ENCODE data around the gene LYRM4.

Gene LYRM4

DNA sequence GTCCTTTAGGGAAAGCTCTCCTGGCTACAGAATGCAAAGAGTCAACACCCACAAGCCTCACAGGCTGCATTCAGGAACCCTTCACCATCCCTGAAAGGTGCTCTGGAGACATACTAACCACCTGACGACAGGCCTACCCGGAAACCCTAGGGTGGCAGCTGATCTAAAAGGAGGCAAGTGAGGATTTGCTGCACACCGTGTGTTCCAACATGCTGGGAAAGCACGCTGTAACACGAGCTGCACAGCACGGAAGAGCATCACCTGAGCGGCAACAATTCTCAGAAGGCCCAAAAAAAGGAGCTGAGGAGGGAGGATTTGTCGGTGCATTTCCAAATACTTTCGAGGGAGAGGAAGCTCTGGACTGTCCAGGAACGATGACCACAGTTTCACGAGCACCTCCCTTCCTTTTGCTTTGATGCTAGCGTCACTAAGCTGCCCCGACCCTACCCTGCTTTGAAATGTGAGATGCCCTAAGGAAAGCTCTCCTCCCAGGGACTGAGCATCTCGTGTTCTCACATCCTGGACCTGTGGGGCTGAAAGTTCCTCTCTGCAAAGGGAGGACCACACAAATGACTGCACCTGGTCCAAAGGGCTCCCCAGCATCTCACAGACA is 88.6 kb downstream of the LYRM4 start:
- DNase-seq: no peak

DNA sequence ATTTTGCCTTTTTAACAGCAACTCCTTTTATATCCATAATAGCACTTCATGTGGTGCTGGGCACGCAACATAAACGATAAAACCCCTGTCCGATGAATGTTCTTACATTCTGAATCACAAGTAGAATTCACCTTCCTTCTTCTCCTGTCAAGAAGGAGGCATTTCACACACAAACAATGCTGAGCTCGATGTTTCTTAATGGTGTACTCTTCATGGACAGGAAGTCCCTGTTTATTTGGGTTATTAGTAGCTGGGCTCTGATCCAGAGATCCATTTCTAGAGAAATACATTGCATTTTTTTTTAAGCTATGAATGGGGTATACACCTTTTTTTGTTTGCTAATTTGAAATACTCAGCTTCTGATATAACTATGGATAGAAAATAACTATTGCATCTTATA is 93.2 kb downstream of the LYRM4 start:
- DNase-seq: no peak

DNA sequence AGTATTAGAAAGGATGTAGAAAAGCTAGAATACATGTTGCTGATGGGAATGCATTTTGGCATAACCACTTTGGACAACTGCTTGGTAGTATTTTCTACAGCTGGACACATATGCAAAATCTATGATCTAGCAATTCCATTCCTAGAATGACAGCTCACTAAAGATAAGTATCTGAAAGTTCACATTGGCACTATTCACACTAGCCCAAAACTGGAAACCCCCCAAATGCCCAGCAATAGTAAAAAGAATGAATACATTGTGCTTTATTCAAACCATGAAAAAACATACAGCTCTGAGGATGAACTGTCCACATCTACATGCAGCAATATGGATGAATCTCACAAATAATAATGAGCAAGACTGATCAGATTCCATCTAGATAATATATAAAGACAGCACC is 96.7 kb downstream of the LYRM4 start:
- no peak for DNase-seq

DNA sequence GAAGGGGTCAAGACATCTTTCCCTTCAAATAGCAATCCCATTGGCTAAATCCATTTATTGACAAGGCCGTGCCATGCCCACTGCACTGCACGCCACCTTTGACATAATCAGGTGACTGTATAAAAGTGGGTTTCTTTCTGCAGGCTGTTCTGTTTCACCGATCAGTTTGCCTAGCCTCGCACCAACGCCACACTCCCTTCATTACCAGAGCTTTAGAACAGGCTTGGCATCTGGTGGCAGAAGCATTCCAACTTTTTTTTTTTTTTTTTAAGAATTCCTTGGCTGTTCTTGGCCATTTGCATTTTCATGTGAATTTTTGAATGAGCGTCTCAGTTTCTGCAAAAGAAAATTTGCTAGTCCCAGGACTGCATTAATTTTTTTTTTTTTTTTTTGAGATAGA is 97.5 kb downstream of the LYRM4 start:
- DNase-seq: no peak

DNA sequence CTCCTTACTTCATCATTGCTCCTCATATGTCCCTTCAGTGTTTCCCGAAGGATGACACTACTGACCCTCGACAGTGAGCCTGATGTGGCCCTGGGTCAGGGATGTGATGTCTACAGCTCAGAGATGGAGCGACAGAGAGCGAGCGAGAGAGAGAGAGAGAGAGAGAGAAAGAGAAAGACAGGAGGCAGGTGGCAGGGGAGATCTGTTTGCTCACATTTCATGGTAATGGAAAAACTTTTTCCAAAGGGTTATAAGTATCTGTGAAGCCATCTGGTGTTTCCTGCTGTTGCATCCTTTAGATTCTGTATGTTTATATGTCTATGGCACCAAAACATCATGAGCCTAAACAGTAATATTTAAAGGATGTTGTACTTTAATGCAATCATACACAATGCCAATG is 98.4 kb downstream of the LYRM4 start:
- DNase-seq: no peak

DNA sequence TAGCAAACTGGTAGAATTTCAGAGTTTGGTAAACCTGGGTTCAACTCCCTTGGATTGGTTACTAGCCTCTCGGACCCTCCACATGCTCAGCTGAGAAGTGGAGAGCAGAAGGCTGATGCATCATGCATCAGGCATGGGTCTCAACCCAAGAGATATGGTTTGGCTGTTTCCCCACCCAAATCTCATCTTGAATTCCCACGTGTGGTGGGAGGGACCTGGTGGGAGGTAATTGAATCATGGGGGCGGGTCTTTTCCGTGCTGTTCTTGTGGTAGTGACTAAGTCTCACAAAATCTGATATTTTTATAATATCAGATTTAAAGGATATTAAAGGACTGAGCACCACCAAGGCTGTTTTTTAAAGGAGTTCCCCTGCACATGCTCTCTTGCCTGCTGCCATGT is 100.5 kb downstream of the LYRM4 start:
- no peak for DNase-seq

DNA sequence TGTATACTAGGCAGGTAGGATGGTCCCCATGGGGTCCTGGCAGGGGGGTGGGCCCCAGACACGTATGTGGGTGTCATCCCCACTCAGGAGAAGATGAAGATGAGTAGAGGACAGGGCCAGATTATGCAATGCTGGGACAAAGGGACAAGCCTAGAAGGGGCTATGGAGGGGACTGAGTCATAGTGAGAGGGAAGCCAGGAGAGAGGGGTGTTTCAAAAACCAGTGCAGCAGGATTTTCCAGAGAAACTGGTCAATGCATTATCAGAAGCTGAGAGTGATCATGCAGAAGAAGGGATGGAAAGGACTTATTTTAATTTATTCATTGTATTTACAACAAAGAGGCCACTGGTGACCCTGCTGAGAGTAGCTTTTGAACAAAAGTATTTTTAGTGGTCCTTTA is 101.6 kb downstream of the LYRM4 start:
- DNase-seq: no peak

DNA sequence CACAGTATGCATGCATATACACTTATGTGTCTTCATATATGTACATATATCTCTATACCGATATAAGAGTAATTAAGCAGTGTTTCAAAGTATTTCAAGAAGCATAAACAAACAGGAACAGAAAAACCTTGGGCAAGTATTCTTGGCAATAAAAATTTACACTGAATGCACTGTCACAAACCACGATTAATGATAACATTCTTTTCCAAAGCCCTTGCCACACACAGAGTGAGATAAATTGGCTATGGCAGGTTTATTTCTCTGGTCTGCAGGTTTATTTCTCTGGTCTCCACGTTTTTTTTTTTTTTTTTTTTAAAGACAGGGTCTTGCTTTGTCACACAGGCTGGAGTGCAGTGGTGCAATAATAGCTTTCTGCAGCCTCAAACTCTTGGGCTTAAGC is 102.6 kb downstream of the LYRM4 start:
- no peak for DNase-seq

DNA sequence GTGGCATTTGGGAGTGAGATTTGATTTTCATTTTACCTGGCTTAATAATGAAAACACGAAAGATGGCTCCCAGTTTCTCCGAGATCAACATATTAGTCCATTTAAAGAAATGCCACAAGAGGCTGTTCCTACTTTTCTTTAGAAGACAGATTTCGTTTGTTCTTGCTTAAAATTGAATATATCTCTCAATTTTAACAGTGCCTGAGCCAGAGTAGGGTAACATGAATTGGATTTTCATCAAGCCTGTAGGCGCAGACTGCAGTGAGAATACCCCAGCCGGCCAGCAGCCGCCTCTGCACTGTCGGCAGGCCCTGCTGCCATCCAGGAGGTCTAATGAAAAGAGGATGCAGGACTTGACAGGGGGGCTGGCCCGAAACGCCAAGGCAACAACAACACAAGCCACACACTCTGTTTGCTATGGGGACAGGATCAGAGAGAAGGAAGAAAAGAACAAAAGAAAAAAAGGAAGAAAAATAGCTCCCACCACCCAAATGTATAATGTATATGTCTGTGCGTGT is 103.1 kb downstream of the LYRM4 start:
- DNase-seq: no peak

DNA sequence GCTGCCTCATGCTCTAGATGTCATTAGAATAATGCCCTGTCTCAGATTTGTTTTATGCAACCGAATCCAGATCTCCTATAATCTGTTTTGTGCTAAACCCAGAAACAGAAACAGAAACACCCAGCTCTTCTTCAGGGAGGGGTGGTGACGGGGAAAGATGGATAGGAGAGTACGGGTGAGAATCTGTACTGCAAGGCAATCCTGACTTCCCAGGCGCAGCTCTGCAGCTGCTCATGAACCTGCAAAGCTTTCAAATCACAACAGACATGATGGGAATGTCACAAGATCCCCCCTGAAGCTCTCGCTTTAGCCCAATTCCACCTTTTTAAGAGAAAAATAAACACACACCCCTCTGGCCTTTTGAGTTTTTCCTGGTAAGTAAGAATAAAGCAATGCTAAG is 104.1 kb downstream of the LYRM4 start:
- DNase-seq: no peak

DNA sequence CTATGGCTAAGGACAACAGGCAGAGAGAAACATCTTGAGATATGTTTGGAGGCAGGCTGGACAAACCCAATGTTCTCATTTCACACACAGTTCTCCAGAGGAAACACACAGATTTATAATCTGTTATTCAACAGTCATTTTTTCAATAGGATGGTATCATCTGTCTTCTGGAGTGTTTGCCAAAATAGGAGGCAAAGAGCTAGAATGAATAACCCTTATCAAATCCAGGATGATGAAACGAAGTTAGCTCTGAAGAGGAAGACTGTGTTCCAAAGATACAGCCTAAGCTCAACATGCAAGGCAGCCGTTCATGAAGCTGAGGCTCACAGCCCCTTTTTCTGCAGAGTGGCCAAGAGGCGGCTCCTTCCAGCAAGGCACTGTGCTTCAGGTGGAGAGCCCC is 104.8 kb downstream of the LYRM4 start:
- DNase-seq: no peak

DNA sequence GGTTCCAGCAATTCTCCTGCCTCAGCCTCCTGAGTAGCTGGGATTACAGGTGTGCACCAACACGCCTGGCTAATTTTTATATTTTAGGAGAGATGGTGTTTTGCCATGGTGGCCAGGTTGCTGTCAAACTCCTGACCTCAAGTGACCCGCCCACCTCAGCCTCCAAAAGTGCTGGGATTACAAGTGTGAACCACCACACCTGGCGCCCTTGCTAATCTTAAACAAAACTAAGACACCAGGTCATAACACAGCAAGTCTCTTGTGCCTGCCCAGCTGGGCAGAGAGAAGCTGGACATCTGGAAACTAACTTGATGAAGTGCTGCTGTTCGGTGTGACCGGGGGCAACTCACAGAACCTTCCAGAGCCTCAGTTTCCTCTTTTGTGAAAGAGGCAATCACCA is 107.6 kb downstream of the LYRM4 start:
- no peak for DNase-seq

DNA sequence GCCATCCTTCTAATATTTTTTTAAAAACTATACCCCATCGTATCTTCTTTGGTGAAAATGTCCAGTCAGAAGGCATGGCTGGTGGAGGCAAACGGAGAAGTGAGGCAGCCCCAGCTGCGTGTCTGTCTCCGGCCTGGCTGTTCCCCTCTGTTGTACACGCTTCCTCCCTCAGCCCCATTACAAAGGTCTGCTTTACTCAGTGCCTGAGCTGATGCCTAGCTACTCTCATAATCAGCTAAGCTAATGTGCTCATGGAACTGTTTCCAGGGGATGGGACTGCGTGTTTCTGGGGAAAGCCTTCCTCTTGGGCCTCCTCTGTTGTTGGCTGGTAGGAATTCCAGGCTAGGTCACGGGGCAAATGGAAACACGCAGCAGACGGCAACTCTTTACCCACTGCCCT is 108.3 kb downstream of the LYRM4 start:
- no peak for DNase-seq

DNA sequence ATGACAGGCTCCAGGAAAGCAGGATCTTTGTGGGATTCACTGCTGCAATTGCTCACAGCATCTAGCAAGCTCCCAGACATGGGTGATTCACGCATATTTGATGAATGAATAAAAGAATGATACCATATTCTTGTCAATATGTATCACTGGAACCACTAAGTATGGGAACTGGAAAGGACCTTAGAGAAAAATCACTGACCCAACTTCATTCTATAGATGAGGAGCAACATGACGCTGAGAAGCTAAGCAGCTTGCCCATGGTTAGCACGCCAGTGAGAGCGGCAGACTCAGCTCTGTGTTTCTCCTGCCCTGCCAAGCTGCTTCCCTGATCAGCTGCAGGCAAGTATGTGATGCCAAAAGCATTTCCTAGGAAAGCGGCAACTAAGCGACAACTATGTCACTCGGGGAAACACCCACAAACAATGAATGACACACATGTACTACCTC is 108.8 kb downstream of the LYRM4 start:
- peak; percentile 92 for DNase-seq

DNA sequence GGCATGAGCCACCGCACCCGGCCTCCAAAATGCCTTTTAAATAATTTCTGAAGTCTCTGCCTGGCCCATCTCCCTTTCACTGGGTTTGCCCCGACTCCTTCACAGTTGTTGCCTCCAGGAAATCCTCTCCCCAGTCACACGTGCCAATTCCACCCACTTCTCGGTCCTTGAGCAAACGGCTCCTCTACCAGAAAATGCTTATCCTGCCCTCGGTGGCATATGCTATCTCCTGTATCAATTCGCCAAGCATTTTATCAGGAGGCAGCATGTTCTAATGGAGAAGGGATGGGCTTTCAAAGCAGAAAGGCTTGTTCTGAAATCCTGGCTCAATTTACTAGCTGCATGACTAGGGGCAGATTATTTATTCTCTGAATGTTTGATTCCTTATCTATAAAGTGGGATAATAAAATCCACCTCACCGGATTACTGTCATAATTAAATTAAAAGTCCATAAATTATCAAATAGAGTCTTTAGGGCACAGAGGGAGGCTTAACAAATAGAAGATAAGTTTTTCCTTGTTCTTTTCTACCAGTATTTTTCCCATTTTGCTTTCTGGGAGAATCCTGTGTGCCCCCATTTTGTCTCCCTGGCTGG is 109.3 kb downstream of the LYRM4 start:
- no peak for DNase-seq

DNA sequence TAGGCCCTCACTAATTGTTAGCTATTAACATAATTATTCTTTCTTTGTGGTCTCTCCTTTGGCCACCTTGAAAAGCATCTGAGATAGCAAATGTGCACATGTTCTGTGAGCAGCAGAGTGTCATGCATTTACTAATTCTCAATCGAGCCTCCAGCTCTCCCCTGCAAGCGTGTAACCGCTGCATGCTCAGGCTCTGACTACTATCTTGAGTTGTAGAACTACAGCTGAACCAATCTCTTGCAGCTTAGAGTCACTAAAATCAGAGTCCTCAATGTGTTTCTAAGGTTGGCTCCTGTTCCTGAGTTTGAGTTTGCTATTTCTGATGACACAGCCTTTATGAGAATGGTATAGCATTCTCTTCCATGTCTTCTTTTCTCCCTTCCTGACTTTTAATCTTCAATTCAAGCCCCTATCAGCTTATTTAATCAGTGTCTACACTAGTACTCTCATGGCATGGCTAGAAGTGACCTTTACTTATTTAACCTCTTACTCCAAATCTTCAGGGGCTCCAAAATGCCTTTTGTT is 110.1 kb downstream of the LYRM4 start:
- peak; percentile 55 for DNase-seq

DNA sequence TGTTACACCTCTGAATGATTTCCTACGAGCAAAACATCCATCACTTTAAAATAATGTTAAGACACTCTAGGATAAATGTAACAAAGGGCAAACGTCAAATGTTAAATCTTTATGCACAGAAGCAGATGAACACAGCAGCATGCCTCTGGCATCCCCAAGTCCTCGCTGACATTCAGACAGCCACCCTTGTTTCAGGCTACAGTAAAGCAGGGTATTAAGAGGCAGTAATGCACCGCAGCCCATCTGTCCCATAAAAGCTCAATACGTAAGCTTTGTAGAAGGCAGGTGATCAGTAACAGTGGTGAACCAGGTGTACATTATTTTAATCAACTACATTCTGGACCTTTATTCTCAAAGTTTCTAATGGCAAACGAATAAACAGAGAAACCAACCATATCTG is 110.9 kb downstream of the LYRM4 start:
- DNase-seq: no peak

DNA sequence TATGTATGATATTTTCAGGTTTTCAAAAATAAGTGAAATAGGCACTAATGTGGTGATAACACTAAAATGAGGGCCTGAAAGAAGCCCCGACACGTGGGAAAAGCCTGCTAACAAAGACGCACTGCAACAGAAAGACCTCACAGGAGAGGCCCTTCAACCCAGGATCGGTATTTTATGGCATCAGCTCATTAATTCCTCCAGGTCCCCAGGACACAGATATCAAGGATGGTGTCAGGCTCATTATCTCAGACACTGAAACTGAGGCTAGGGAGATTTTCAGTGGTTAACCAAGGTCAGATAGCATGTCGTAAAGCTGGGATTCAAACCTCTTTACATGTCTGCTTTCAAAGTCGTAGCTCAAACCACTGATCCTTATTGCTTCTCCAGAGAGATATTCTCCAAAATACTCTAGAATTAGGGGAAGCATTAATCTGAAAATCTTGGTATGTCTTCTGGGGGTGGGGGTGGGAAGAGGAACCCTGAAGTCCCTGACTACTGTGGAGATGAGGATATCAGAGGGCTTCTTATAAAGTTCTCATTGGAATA is 111.5 kb downstream of the LYRM4 start:
- no peak for DNase-seq

DNA sequence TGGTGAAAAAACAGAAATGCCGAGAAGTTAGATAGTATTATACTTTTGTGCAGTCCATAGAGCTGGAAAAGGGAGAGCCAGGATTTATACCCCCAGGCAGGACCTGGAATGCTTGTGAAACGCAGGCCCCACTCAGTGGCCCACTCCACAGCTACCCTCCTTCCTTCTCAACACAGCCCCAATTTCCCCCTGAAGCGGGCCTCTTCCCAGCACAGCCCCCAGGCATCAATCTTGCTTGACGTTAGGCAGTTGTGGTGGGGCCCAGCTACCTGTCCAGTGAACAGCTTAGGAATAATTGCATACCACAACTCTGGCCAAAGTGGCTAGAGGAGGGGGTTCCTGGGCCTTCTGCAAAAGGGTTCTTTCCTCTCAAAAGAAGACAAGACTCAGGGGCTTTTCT is 114.4 kb downstream of the LYRM4 start:
- DNase-seq: no peak

DNA sequence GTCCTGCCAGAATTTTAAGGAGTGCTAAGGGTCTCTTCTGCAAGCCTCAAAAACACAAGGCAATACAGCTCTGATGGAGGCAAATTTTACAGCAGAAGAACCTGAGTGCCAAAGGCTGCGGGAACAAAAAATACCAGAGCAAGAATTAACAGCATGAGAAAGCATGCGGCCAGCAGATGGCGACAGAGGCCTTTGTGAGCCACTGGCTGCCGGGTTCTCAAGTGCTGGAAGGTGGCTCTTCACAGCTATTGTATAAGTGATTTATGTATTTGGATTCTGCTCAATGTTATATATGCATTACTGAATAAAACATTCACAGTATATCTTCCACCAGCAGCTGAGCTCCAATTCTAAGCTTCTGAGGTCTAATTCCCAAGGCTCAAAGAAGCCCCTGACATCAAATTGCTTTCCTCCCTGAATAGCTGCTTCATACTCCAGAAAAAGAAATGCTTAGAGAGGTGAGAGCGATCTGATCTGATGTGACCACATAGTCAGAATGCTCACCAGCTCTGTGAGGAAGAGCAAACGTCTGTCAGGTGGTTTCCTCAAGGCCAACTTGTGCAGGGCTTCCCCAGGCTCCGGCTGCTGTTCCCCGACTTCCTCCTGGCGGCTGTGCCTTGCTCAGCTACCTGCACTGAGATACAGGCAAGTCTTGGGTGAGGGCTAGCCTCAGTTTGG is 117.0 kb downstream of the LYRM4 start:
- peak; percentile 82 for DNase-seq

DNA sequence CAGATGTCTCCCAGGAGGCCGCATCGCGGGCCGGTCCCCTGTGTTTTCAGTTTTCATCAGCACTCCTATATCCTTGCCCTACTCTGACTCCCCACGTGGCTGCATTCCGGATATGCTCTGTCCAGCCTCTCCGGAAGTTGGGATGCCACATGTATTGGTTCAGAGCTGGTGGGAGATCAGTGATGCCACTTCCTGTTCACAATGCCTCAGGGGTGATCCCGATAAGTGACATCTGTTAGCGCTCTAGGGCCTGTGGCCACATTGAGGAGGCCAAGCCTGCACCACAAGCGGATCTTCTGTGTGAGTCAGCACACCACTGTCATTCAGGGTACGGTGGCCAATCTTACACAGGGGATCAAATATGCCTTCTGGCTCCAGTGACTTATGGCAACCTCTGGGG is 117.8 kb downstream of the LYRM4 start:
- no peak for DNase-seq

DNA sequence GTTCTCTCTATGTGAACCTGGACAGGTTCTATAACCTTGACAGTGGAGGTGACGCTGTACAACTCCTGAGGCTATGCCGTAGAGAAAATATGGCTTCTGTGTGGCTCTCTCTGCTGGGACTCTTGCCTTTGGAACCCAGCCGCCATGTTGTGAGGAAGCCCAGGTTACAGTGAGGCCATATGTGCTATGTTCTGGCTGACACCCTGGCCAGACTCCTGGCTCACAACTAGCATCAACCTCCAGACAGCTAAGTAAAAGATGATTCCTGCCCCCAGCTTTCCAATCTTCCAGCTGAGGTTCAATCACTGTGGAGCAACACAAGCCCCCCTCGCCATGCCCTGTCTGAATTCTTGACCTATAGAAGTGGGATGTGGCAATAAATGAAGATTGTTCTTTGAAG is 118.6 kb downstream of the LYRM4 start:
- DNase-seq: no peak

DNA sequence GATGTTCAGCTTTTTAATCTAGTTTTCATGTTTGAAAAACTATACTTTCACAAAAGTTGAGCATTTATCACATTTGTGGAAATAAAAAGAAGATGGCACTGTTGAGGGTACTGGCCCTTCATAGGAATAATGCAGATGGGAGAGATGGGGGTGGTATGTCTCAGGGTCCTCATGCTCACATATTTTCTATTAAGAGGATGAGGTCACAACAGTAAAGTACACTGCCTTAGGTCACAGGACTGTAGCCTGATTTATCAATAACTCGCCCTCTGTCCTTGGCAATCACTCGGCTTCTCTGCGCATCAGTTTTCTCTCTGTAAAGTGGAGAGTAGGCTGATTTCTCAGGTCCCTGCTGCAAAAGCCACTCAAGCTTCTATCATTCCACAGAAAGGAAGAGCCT is 119.7 kb downstream of the LYRM4 start:
- no peak for DNase-seq

Data from fibroblast of upper back skin (primary cell).